HepG2 (cell line): ENCODE measurements around the gene BRMS1. TPM values are rescaled to one million over a fixed set of nuclear protein-coding genes. Genes with fewer than 3 reads are reported as not detected.

Experiments used
- ATAC-seq: fragments of 200-7000 bp; cut with Tn5 transposase; 3 replicates; pipeline ENCODE4 v1.9.1; 2020; ENCODE audit warnings: mild to moderate bottlenecking, moderate library complexity
- BruUV-seq: library from RNA; stranded (reverse); fragments of 400-500 nt; replicated peaks from 2 replicates; lab custom pipeline; 2021; lab: Mats Ljungman, UMichigan
- CTCF ChIA-PET: fragments of 300-600 bp; formaldehyde crosslinking; extraction: SDS; loops from one replicate; lab custom pipeline; 2021; ENCODE audit warnings: low total read pairs, inconsistent platforms, low intra/inter-chr PET ratio; lab: Yijun Ruan, JAX
- POLR2A ChIA-PET: fragments of 350-600 bp; sonication (Branson Sonifier 250); formaldehyde crosslinking; loops from one replicate; lab custom pipeline; 2020; ENCODE audit warnings: antibody characterized with exemption, inconsistent platforms; lab: Yijun Ruan, JAX
- DNase-seq: peaks from one replicate; pipeline ENCODE4 v3.0.0-alpha.2; 2015; ENCODE audit warnings: low spot score
- FAIRE-seq: peaks from 3 replicates; lab custom pipeline; 2011; peaks lifted over from hg19 to GRCh38; lab: Jason Lieb, UNC
- H2AFZ ChIP-seq: one replicate; pipeline ENCODE4 v1.6.1; 2011; ENCODE audit warnings: low read length, inconsistent platforms
- H3K27ac ChIP-seq: fragments of 300-600 bp; 3 replicates; pipeline ENCODE4 v1.8.0; 2011; ENCODE audit warnings: mixed run types, mild to moderate bottlenecking, mixed read lengths, low read length, inconsistent platforms; ENCODE audit not compliant: insufficient read depth; ENCODE audit errors: extremely low read length
- H3K27me3 ChIP-seq, 2 experiments: fragments of 200-600 bp in 1 of 2; 2 replicates in 1 of 2; 3 replicates in 1 of 2; pipeline versions ENCODE4 v1.6.0 to v1.8.0; 2011; ENCODE audit warnings: low read length in 2 of 2, mild to moderate bottlenecking in 2 of 2, moderate library complexity in 2 of 2, inconsistent platforms in 1 of 2; ENCODE audit not compliant: insufficient read depth in 2 of 2, control insufficient read depth in 1 of 2
- H3K36me3 ChIP-seq, 2 experiments: fragments of 200-600 bp in 1 of 2; replicated peaks in 1 of 2; 2 replicates in 1 of 2; 3 replicates in 1 of 2; pipeline versions ENCODE4 v1.5.1 to v1.8.0; 2011; ENCODE audit warnings: low read length in 2 of 2, inconsistent platforms in 1 of 2; ENCODE audit not compliant: insufficient read depth in 2 of 2, control insufficient read depth in 1 of 2
- H3K4me1 ChIP-seq: 2 replicates; pipeline ENCODE4 v1.5.1; 2012; ENCODE audit warnings: low read length, inconsistent platforms; ENCODE audit not compliant: insufficient read depth
- H3K4me2 ChIP-seq: 2 replicates; pipeline ENCODE4 v1.6.0; 2011; ENCODE audit warnings: low read depth, low read length, inconsistent platforms
- H3K4me3 ChIP-seq, 3 experiments: fragments of 200-600 bp in 1 of 3; sonication (generic), shearing (Covaris generic) in 1 of 3; replicated peaks in 1 of 3; 2 replicates each; pipeline ENCODE4 v1.5.1; 2011 to 2016; ENCODE audit warnings: low read length in 3 of 3, inconsistent platforms in 2 of 3, low read depth in 2 of 3, mild to moderate bottlenecking in 2 of 3, control low read depth in 1 of 3, mixed read lengths in 1 of 3; ENCODE audit not compliant: insufficient read depth in 1 of 3
- H3K79me2 ChIP-seq: one replicate; pipeline ENCODE4 v1.6.1; 2011; ENCODE audit warnings: low read length, inconsistent platforms; ENCODE audit not compliant: insufficient read depth
- H3K9ac ChIP-seq: 2 replicates; pipeline ENCODE4 v1.6.0; 2011; ENCODE audit warnings: mild to moderate bottlenecking, low read depth, low read length, inconsistent platforms; ENCODE audit not compliant: insufficient read depth
- H3K9me3 ChIP-seq: 2 replicates; pipeline ENCODE4 v1.5.1; 2012; ENCODE audit warnings: mild to moderate bottlenecking, low read length
- H4K20me1 ChIP-seq: 2 replicates; pipeline ENCODE4 v1.6.0; 2011; ENCODE audit warnings: inconsistent platforms, mild to moderate bottlenecking, low read length, moderate library complexity; ENCODE audit not compliant: insufficient read depth
- KDM6A ChIP-seq: IDR thresholded peaks from 2 replicates; pipeline ENCODE4 v1.6.1; 2016; ENCODE audit warnings: low read depth
- MTF1 ChIP-seq: sonication (generic); formaldehyde crosslinking; IDR thresholded peaks from 2 replicates; pipeline ENCODE4 v1.5.0; 2020; ENCODE audit warnings: missing genetic modification reagents
- YY1 ChIP-seq: IDR thresholded peaks from 2 replicates; pipeline ENCODE4 v1.6.1; 2011; ENCODE audit warnings: low read length, low read depth, moderate library complexity, mild to moderate bottlenecking; ENCODE audit not compliant: insufficient read depth, insufficient replicate concordance
- ZBTB8A ChIP-seq: sonication (generic); formaldehyde crosslinking; IDR thresholded peaks from 2 replicates; pipeline ENCODE4 v1.4.0; 2020; ENCODE audit warnings: mild to moderate bottlenecking, low read depth, missing genetic modification reagents, borderline replicate concordance
- ZNF317 ChIP-seq: sonication (generic); formaldehyde crosslinking; IDR thresholded peaks from 2 replicates; pipeline ENCODE4 v1.5.0; 2020; ENCODE audit warnings: mild to moderate bottlenecking, missing genetic modification reagents
- ZNF432 ChIP-seq: sonication (generic); formaldehyde crosslinking; IDR thresholded peaks from 2 replicates; pipeline ENCODE4 v1.5.0; 2020; ENCODE audit warnings: missing genetic modification reagents, mild to moderate bottlenecking, borderline replicate concordance
- WGBS: methylation state at CpG from one replicate; pipeline ENCODE4 v1.1.6; 2017; ENCODE audit warnings: low lambda C conversion rate; 5-methylcytosine and 5-hydroxymethylcytosine counted together
- in situ Hi-C: cut with HindIII; loops from 2 replicates; pipeline ENCODE4 v1.10.0; 2017; ENCODE audit warnings: low pct_unique_long_range_greater_than_20kb; ENCODE audit not compliant: extremely low pct_ligation_motif_present
- intact Hi-C: fragments of 100-400 bp; cut with micrococcal nuclease; formaldehyde crosslinking; loops from one replicate; pipeline ENCODE4 v1.10.0; 2022; ENCODE audit not compliant: unreplicated experiment
- polyA plus RNA-seq, 8 experiments: library from polyadenylated mRNA; depleted of rRNA in 3 of 8; stranded (reverse) in 7 of 8; unstranded in 1 of 8; fragments of >200 nt; fragmentation: Illumina TruSeq in 4 of 8; extraction: Trizol in 4 of 8; gene quantifications; 2 replicates each; pipeline versions ENCODE4 v1.2.1 to v1.2.3, GENCODE V29; 2011 to 2016; ENCODE audit warnings: low read depth in 4 of 8, missing spikeins in 1 of 8, mixed read lengths in 1 of 8; ENCODE audit not compliant: insufficient read depth in 1 of 8
- total RNA-seq, 5 experiments: library from RNA; depleted of rRNA; stranded (reverse); fragments of >200 nt; fragmentation: Illumina TruSeq; extraction: Trizol; gene quantifications; 2 replicates each; pipeline ENCODE4 v1.2.3, GENCODE V29; 2016; ENCODE audit warnings: low read depth in 1 of 5
- TF ChIP-seq, protein P1 (sequence below): sonication (generic); formaldehyde crosslinking; IDR thresholded peaks from 2 replicates; pipeline ENCODE4 v1.5.1; 2020; ENCODE audit warnings: mild to moderate bottlenecking, missing genetic modification reagents, moderate library complexity
- TF ChIP-seq, protein P2 (sequence below): fragments of 450-650 bp; IDR thresholded peaks from 2 replicates; pipeline ENCODE4 v1.6.1; 2016

The BRMS1 gene
- total and polyA plus RNA-seq, 2 of the 13 experiments (the other 11 are each of a cell fraction or from before 2014, with no cell fraction given) = 15.8 to 55.7 TPM

DNA sequence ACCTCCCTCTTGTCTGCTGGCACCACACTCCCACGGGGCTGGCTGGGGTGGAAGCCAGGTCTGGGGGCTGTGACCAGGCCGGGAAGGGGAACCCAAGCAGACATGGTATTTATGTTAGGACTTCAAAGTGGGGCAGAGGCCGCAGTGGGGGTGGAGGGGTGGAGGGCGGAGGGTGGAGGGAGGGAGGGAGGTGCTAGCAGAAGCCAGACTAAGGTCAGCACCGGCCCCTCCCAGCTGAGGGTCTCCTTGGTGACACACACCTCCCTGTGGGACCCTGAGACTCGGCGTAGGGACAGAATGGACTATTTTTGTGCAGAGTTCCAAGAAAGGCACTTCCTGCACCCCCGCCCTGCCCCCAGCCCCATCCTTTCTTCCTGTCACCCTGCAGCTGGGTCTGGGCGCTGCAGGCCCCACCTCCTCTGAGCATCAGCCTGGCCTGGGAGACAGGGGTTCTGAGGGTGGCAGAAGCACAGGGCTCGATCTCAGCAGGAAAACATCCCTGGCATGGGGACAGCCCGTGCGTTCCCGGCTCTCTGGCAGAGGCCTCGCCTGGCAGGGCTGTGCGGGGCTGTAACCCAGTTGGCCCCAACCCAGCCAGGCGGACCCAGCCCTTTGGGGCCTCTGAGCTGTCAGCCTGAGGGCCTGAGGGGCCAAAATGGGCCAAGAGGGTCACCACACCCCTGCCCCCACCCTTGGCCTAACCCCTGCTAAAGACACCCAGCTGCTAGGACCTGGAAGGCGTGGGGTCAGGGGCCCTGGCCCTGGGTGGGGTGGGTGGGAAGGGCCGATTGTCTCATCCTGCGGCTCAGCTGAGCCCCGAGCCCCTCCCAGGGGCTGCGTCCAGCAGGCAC lies 18.4 kb downstream of the BRMS1 start (continued):
- TF ChIP-seq, protein P1, sequence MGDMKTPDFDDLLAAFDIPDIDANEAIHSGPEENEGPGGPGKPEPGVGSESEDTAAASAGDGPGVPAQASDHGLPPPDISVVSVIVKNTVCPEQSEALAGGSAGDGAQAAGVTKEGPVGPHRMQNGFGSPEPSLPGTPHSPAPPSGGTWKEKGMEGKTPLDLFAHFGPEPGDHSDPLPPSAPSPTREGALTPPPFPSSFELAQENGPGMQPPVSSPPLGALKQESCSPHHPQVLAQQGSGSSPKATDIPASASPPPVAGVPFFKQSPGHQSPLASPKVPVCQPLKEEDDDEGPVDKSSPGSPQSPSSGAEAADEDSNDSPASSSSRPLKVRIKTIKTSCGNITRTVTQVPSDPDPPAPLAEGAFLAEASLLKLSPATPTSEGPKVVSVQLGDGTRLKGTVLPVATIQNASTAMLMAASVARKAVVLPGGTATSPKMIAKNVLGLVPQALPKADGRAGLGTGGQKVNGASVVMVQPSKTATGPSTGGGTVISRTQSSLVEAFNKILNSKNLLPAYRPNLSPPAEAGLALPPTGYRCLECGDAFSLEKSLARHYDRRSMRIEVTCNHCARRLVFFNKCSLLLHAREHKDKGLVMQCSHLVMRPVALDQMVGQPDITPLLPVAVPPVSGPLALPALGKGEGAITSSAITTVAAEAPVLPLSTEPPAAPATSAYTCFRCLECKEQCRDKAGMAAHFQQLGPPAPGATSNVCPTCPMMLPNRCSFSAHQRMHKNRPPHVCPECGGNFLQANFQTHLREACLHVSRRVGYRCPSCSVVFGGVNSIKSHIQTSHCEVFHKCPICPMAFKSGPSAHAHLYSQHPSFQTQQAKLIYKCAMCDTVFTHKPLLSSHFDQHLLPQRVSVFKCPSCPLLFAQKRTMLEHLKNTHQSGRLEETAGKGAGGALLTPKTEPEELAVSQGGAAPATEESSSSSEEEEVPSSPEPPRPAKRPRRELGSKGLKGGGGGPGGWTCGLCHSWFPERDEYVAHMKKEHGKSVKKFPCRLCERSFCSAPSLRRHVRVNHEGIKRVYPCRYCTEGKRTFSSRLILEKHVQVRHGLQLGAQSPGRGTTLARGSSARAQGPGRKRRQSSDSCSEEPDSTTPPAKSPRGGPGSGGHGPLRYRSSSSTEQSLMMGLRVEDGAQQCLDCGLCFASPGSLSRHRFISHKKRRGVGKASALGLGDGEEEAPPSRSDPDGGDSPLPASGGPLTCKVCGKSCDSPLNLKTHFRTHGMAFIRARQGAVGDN = peak; percentile 6; the same call in 1 of the 2 replicates
- no peak for TF ChIP-seq KDM6A (CRISPR knock-in tag)

DNA sequence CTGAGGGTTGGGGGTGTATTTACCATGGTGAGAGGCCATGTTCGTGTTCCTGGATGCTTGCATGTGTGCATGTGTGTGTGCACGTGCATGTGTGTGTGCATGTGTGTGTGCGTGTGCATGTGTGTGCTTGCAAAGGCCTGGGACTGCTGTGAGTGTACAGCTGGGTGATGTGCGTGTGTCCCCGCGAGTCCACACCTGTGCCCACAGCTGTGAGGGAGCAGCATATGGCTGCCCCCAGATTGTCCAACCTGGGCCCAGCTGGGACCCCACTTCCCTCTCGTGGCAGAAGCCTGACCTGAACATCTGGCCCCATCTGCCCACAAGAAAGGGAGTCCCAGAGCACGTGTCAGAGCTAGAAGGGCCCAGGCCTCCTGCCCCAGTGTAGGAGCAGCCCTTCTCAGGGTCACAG lies 19.6 kb downstream of the BRMS1 start:
- in situ Hi-C loops = loop anchor here (5.0 kb wide), 1 partner anchor 33 kb away; the partner anchor contains the start of gene TMEM151A
- POLR2A ChIA-PET = interaction anchor here (1.1 to 1.8 kb wide), 2 partner anchors 10 to 13 kb away, joined by 3 to 5 read pairs; no protein-coding TSS in a partner anchor

More for the DNA sequence above, 19.6 kb downstream of the BRMS1 start:
- no TSS peak for BruUV-seq
- CTCF ChIA-PET = interaction anchor here (1.8 kb wide), 1 partner anchor 13 kb away, joined by 4 read pairs; no protein-coding TSS in a partner anchor
- Histone ChIP-seq H3K27me3 (peaks cover 0 to 24% of the 10 kb centered on the region in 2 experiments; a peak in 3 of 5 replicates), H4K20me1 (no peaks in the 10 kb centered on the region), H3K79me2 (no peaks in the 10 kb centered on the region), H3K27ac (no peak overlapping the region), H3K4me1 (peaks cover 69% of the 10 kb centered on the region), H3K9me3 (no peaks in the 10 kb centered on the region), H3K36me3 (no peaks in the 10 kb centered on the region), H3K4me3 (no peak overlapping the region), H3K9ac (no peak overlapping the region), H3K4me2 (no peak overlapping the region; the same call in 1 of the 2 replicates), H2AFZ (no peak overlapping the region)
- no peak for FAIRE-seq
- no peak for ATAC-seq
- 61% methylated on average over 5 of the region's 8 CpGs for WGBS
- intact Hi-C loops = loop anchor here (5.0 kb wide), 1 partner anchor 543 kb away; the partner anchor contains the start of gene AP5B1
- no peak for TF ChIP-seq MTF1 (CRISPR knock-in tag)
- TF ChIP-seq, protein P1 = 0 out of 2 replicates have a peak, but pooled peaks have one; percentile 5
- no peak for TF ChIP-seq ZNF432 (CRISPR knock-in tag)
- TF ChIP-seq ZBTB8A (CRISPR knock-in tag) = no peak
- TF ChIP-seq, protein P2, sequence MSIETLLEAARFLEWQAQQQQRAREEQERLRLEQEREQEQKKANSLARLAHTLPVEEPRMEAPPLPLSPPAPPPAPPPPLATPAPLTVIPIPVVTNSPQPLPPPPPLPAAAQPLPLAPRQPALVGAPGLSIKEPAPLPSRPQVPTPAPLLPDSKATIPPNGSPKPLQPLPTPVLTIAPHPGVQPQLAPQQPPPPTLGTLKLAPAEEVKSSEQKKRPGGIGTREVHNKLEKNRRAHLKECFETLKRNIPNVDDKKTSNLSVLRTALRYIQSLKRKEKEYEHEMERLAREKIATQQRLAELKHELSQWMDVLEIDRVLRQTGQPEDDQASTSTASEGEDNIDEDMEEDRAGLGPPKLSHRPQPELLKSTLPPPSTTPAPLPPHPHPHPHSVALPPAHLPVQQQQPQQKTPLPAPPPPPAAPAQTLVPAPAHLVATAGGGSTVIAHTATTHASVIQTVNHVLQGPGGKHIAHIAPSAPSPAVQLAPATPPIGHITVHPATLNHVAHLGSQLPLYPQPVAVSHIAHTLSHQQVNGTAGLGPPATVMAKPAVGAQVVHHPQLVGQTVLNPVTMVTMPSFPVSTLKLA = peak; percentile 87
- no peak for TF ChIP-seq YY1
- TF ChIP-seq ZNF317 (CRISPR knock-in tag) = no peak
- no peak for DNase-seq
